Central memory CD8-positive, alpha-beta T cell (primary cell): ENCODE data around the gene STAB1.

ENCODE experiments used
- ATAC-seq: fragments of 150-1000 bp; cut with Tn5 transposase; replicated peaks from 2 replicates; pipeline ENCODE4 v1.10.0; 2022; ENCODE audit warnings: mild to moderate bottlenecking, moderate FRiP score, moderate number of reproducible peaks; ENCODE audit not compliant: poor library complexity, severe bottlenecking; ENCODE audit errors: extremely low read depth
- DNase-seq, 2 donors: peaks; one replicate each; pipeline ENCODE4 v3.0.0; 2021; ENCODE audit warnings: low spot score in 2 of 2
- H3K27ac Mint-ChIP-seq: one replicate; pipeline ENCODE4 v1.8.0; 2022; ENCODE audit warnings: low read depth, mild to moderate bottlenecking, moderate library complexity, mixed read lengths
- H3K27me3 Mint-ChIP-seq: one replicate; pipeline ENCODE4 v1.8.0; 2022; ENCODE audit warnings: mixed read lengths
- H3K36me3 Mint-ChIP-seq: one replicate; pipeline ENCODE4 v1.8.0; 2022; ENCODE audit warnings: mild to moderate bottlenecking, moderate library complexity, mixed read lengths; ENCODE audit not compliant: insufficient read depth
- H3K4me1 Mint-ChIP-seq: one replicate; pipeline ENCODE4 v1.8.0; 2022; ENCODE audit warnings: mixed read lengths
- H3K4me3 Mint-ChIP-seq: one replicate; pipeline ENCODE4 v1.8.0; 2022; ENCODE audit warnings: mild to moderate bottlenecking, moderate library complexity, mixed read lengths
- H3K9me3 Mint-ChIP-seq: one replicate; pipeline ENCODE4 v1.8.0; 2022; ENCODE audit warnings: mixed read lengths

Gene STAB1

GRCh38 chr3:52529376-52530333, 34.5 kb downstream of the STAB1 start:
- H3K4me3 Mint-ChIP-seq, result no peak overlapping the region
- ATAC-seq (no peak), DNase-seq (no peak)
- H3K27ac Mint-ChIP-seq, result no peak overlapping the region
- no peaks in the 10 kb centered on the region for H3K27me3 Mint-ChIP-seq
- peaks cover 12% of the 10 kb centered on the region for H3K4me1 Mint-ChIP-seq
- peaks cover 4% of the 10 kb centered on the region for H3K36me3 Mint-ChIP-seq
- no peaks in the 10 kb centered on the region for H3K9me3 Mint-ChIP-seq

GRCh38 chr3:52530918-52531826, 36.0 kb downstream of the STAB1 start:
- no peak for ATAC-seq
- no peak for DNase-seq
- H3K4me1 Mint-ChIP-seq, result peaks cover 13% of the 10 kb centered on the region
- H3K9me3 Mint-ChIP-seq, result no peaks in the 10 kb centered on the region
- H3K4me3 Mint-ChIP-seq, result no peak overlapping the region
- H3K36me3 Mint-ChIP-seq, result peaks cover 4% of the 10 kb centered on the region
- H3K27ac Mint-ChIP-seq, result no peak overlapping the region
- no peaks in the 10 kb centered on the region for H3K27me3 Mint-ChIP-seq

- no peak for DNase-seq
- Mint-ChIP-seq H3K9me3 (no peaks in the 10 kb centered on the region), H3K27me3 (no peaks in the 10 kb centered on the region), H3K36me3 (peaks cover 12% of the 10 kb centered on the region), H3K4me1 (peaks cover 20% of the 10 kb centered on the region), H3K4me3 (peak overlapping the region; percentile 74), H3K27ac (no peak overlapping the region)
- ATAC-seq, result no peak
Observed at GRCh38 chr3:52531860-52532516, 36.9 kb downstream of the STAB1 start.

- peak in 1 of 2 donors; percentile 32 for DNase-seq
- Mint-ChIP-seq H3K4me1 (peaks cover 24% of the 10 kb centered on the region), H3K9me3 (no peaks in the 10 kb centered on the region), H3K4me3 (peak overlapping the region; percentile 74), H3K36me3 (peaks cover 13% of the 10 kb centered on the region), H3K27ac (no peak overlapping the region), H3K27me3 (no peaks in the 10 kb centered on the region)
- ATAC-seq, result no peak
Observed at GRCh38 chr3:52532517-52532837, 37.3 kb downstream of the STAB1 start.

GRCh38 chr3:52532838-52533622, 37.9 kb downstream of the STAB1 start:
- no peak overlapping the region for H3K27ac Mint-ChIP-seq
- no peaks in the 10 kb centered on the region for H3K9me3 Mint-ChIP-seq
- peak overlapping the region; percentile 74 for H3K4me3 Mint-ChIP-seq
- DNase-seq, result no peak
- H3K4me1 Mint-ChIP-seq, result peaks cover 30% of the 10 kb centered on the region
- H3K36me3 Mint-ChIP-seq, result peaks cover 15% of the 10 kb centered on the region
- no peak for ATAC-seq
- no peaks in the 10 kb centered on the region for H3K27me3 Mint-ChIP-seq

- no peak for ATAC-seq
- no peak for DNase-seq
- peaks cover 37% of the 10 kb centered on the region for H3K4me1 Mint-ChIP-seq
- H3K36me3 Mint-ChIP-seq, result peaks cover 15% of the 10 kb centered on the region
- no peaks in the 10 kb centered on the region for H3K9me3 Mint-ChIP-seq
- peak within 1 kb of the TSS; percentile 78 for H3K4me3 Mint-ChIP-seq
- H3K27me3 Mint-ChIP-seq, result no peaks in the 10 kb centered on the region
- H3K27ac Mint-ChIP-seq, result peak within 1 kb of the TSS; percentile 83
Observed at GRCh38 chr3:52533623-52534280, 38.6 kb downstream of the STAB1 start, which contains the start of gene NT5DC2. TSS of gene NT5DC2 (minus strand) at chr3:52533857. CDS start at chr3:52533737, 120 bp downstream.

GRCh38 chr3:52534281-52535183, 39.4 kb downstream of the STAB1 start:
- Mint-ChIP-seq H3K27me3 (no peaks in the 10 kb centered on the region), H3K27ac (peak overlapping the region; percentile 83), H3K36me3 (peaks cover 17% of the 10 kb centered on the region), H3K4me1 (peaks cover 45% of the 10 kb centered on the region), H3K9me3 (no peaks in the 10 kb centered on the region), H3K4me3 (peak overlapping the region; percentile 78)
- DNase-seq (no peak), ATAC-seq (no peak)

- peaks cover 17% of the 10 kb centered on the region for H3K36me3 Mint-ChIP-seq
- no peaks in the 10 kb centered on the region for H3K9me3 Mint-ChIP-seq
- ATAC-seq, result no peak
- H3K27me3 Mint-ChIP-seq, result no peaks in the 10 kb centered on the region
- H3K4me3 Mint-ChIP-seq, result peak overlapping the region; percentile 98
- H3K4me1 Mint-ChIP-seq, result peaks cover 49% of the 10 kb centered on the region
- no peak for DNase-seq
- peak overlapping the region; percentile 98 for H3K27ac Mint-ChIP-seq
Observed at GRCh38 chr3:52535411-52536111, 40.4 kb downstream of the STAB1 start.

GRCh38 chr3:52536112-52536368, 40.9 kb downstream of the STAB1 start:
- Mint-ChIP-seq H3K4me3 (peak overlapping the region; percentile 98), H3K4me1 (peaks cover 49% of the 10 kb centered on the region), H3K9me3 (no peaks in the 10 kb centered on the region), H3K27ac (peak overlapping the region; percentile 98), H3K36me3 (peaks cover 19% of the 10 kb centered on the region), H3K27me3 (no peaks in the 10 kb centered on the region)
- DNase-seq (no peak), ATAC-seq (no peak)

- peak; percentile 92 to 96 for DNase-seq
- H3K27me3 Mint-ChIP-seq, result no peaks in the 10 kb centered on the region
- H3K9me3 Mint-ChIP-seq, result no peaks in the 10 kb centered on the region
- peak within 1 kb of the TSS; percentile 98 for H3K4me3 Mint-ChIP-seq
- H3K36me3 Mint-ChIP-seq, result peaks cover 22% of the 10 kb centered on the region
- peaks cover 49% of the 10 kb centered on the region for H3K4me1 Mint-ChIP-seq
- peak within 1 kb of the TSS; percentile 98 for H3K27ac Mint-ChIP-seq
- peak; percentile 96 for ATAC-seq
Observed at GRCh38 chr3:52536369-52537164, 41.4 kb downstream of the STAB1 start, which contains the start of gene UQCC5. TSS of gene UQCC5 (plus strand) at chr3:52536605. CDS start at chr3:52536756, 151 bp downstream.
